ENCODE measurements around the gene FOSL2. TPM values are rescaled to one million over a fixed set of nuclear protein-coding genes. Genes with fewer than 3 reads are reported as not detected.

The FOSL2 gene
- total and polyA plus RNA-seq, 10 of the 15 experiments (the other 5 are each of a cell fraction or from before 2014, with no cell fraction given) = 0.05 to 1.3 (median 0.34) TPM

- in situ Hi-C loops (cut with MboI) (no loop called here), intact Hi-C loops (cut with micrococcal nuclease; ENCODE audit: unreplicated experiment) (no loop called here)
- Histone ChIP-seq H3K79me2 (ENCODE audit: control insufficient read depth, insufficient read depth, low read length) (no peaks in the 10 kb centered on the region), H3K27ac (ENCODE audit: control insufficient read depth, insufficient read depth) (no peak overlapping the region), H3K9me3 (replicated peaks; ENCODE audit: control insufficient read depth, insufficient read depth, low read length) (no peaks in the 10 kb centered on the region), H3K4me2 (ENCODE audit: control insufficient read depth, insufficient read depth) (no peak overlapping the region), H3K36me3 (ENCODE audit: control insufficient read depth in 2 of 2, insufficient read depth in 2 of 2, low read length in 1 of 2) (no peaks in the 10 kb centered on the region), H2AFZ (ENCODE audit: control insufficient read depth, low read depth, low read length) (no peak overlapping the region), H3K27me3 (replicated peaks in 1 of 2; ENCODE audit: control insufficient read depth in 2 of 2, insufficient read depth in 2 of 2, low read length in 1 of 2) (no peaks in the 10 kb centered on the region), H3K9ac (ENCODE audit: control insufficient read depth, insufficient read depth, low read length) (no peak overlapping the region), H3K4me1 (ENCODE audit: control insufficient read depth, insufficient read depth, low read length) (peaks cover 11% of the 10 kb centered on the region), H3K4me3 (no peak overlapping the region), H4K20me1 (ENCODE audit: control insufficient read depth, insufficient read depth) (no peaks in the 10 kb centered on the region)
- WGBS (ENCODE audit: insufficient coverage, insufficient replicate concordance, low lambda C conversion rate, missing lambda C conversion rate) = 38% methylated on average over 5 of the region's 5 CpGs
- BruUV-seq (replicated peaks) = no TSS peak
- ChIA-PET POLR2A (no interaction called here), SMC1A (ENCODE audit: uncharacterized antibody, unreplicated experiment) (no interaction called here), RAD21 (ENCODE audit: unreplicated experiment) (no interaction called here), CTCF (no interaction called here)
- no peak for ATAC-seq
- no peak for FAIRE-seq
- no peak for DNase-seq (ENCODE audit: low read depth, low spot score)
- TF ChIP-seq MYC (IDR thresholded peaks at IDR 0.05; ENCODE audit: insufficient read depth, insufficient read length, insufficient replicate concordance, low read length, severe bottlenecking) (no peak), ZZZ3 (IDR thresholded peaks at IDR 0.05; ENCODE audit: control insufficient read depth, insufficient read length, low read depth) (no peak), ASH2L (IDR thresholded peaks at IDR 0.05; ENCODE audit: borderline replicate concordance, low read depth) (no peak), NFIC (IDR thresholded peaks at IDR 0.05; ENCODE audit: low read depth, low read length) (no peak), NFYB (IDR thresholded peaks at IDR 0.05; ENCODE audit: insufficient read depth, low read depth, low read length) (no peak), PML (IDR thresholded peaks at IDR 0.05; ENCODE audit: low read length) (no peak), ELK1 (IDR thresholded peaks at IDR 0.05; ENCODE audit: low read depth, low read length) (no peak), PAX8 (IDR thresholded peaks at IDR 0.05) (no peak), TCF7 (IDR thresholded peaks at IDR 0.05; ENCODE audit: borderline replicate concordance) (no peak), RBBP5 (conservative IDR thresholded peaks at IDR 0.05) (no peak), FOXM1 (IDR thresholded peaks at IDR 0.05; ENCODE audit: low read depth, low read length) (no peak)
These were observed 35.6 kb upstream of the FOSL2 start for GRCh38 chr2:28357055-28357454.

Measured in GM12878 (cell line).